ENCODE data around the gene TJAP1. TPM values are rescaled to one million over a fixed set of nuclear protein-coding genes. Genes with fewer than 3 reads are reported as not detected.
A peak's percentile ranks its signal among the peaks of the same experiment; 100 is the strongest.
"Not testable (repeated sequence)": the region's sequence is repeated elsewhere in the genome, so short reads cannot be mapped to it uniquely, and the experiment has no call there.

TJAP1 gene
- total and polyA plus RNA-seq, 2 donors: 10.5 to 29.7 TPM

- no peaks in the 10 kb centered on the region for H3K4me1 ChIP-seq (ENCODE audit: insufficient read depth)
- no peak overlapping the region for H3K4me3 ChIP-seq (ENCODE audit: low read depth, low read length)
- no peaks in the 10 kb centered on the region for H3K36me3 ChIP-seq (ENCODE audit: insufficient read depth)
- WGBS: 77% methylated on average over 1 of the region's 1 CpG
- H3K27ac ChIP-seq (ENCODE audit: low read depth): no peak overlapping the region
- DNase-seq (ENCODE audit: extremely low spot score): no peak
Observed at GRCh38 chr6:43459535-43459934, 17.8 kb upstream of the TJAP1 start.

DNA sequence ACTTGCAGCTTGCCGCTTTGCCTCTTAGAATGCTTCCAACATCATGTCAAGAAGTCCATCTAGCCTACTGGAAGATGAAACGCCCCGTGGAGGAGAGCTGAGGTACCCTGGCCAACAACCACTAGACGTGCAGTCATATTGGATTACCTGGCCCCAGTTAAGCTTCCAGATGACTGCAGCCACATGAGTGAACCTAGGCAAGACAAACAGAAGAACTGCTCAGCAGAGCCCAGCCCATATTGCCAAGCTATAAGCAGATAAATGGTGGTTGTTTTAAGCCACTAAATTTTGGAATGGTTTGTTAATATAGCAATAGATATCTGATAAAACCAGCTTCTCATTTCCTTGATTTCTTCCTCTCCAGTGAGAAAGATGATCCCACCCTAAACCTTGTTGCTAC lies 17.3 kb upstream of the TJAP1 start:
- H3K4me3 ChIP-seq (ENCODE audit: low read depth, low read length): no peak overlapping the region
- no peak for DNase-seq (ENCODE audit: extremely low spot score)
- WGBS: 52% methylated on average over 4 of the region's 4 CpGs
- H3K4me1 ChIP-seq (ENCODE audit: insufficient read depth): no peaks in the 10 kb centered on the region
- H3K36me3 ChIP-seq (ENCODE audit: insufficient read depth): no peaks in the 10 kb centered on the region
- H3K27ac ChIP-seq (ENCODE audit: low read depth): no peak overlapping the region

- H3K36me3 ChIP-seq (ENCODE audit: insufficient read depth): no peaks in the 10 kb centered on the region
- H3K4me1 ChIP-seq (ENCODE audit: insufficient read depth): no peaks in the 10 kb centered on the region
- no peak overlapping the region for H3K27ac ChIP-seq (ENCODE audit: low read depth)
- 71% methylated on average over 5 of the region's 5 CpGs for WGBS
- H3K4me3 ChIP-seq (ENCODE audit: low read depth, low read length): no peak overlapping the region
- no peak for DNase-seq (ENCODE audit: extremely low spot score)
Observed at GRCh38 chr6:43461936-43462335, 15.4 kb upstream of the TJAP1 start.

- Histone ChIP-seq H3K27ac (ENCODE audit: low read depth) (no peak overlapping the region), H3K4me3 (ENCODE audit: low read depth, low read length) (no peak overlapping the region), H3K4me1 (ENCODE audit: insufficient read depth) (no peaks in the 10 kb centered on the region), H3K36me3 (ENCODE audit: insufficient read depth) (no peaks in the 10 kb centered on the region)
- 79% methylated on average over 8 of the region's 8 CpGs for WGBS
- no peak for DNase-seq (ENCODE audit: extremely low spot score)
Observed at GRCh38 chr6:43464337-43464736, 13.0 kb upstream of the TJAP1 start.

DNA sequence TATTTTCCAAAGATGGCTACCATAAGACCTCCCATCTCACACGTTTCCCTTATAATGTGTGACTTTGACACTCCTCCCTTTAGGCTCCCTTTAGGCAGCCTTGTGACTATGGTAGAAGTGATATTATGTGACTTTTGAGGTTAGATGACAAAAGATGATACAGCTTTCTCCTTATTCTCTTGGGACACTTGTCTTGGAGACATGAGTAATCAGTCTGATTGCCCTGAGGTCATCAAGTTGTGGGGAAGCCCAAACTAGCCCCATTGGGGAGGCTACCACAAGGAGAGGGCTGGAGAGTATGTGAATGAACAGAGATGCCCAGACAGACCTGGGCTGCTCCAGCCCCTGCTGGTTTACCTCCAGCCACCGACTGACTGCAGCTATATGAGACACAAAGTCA lies 11.4 kb upstream of the TJAP1 start:
- 56% methylated on average over 2 of the region's 2 CpGs for WGBS
- H3K4me3 ChIP-seq (ENCODE audit: low read depth, low read length): no peak overlapping the region

GRCh38 chr6:43467265-43467664 lies 10.1 kb upstream of the TJAP1 start:
- DNase-seq (ENCODE audit: extremely low spot score); H3K36me3 ChIP-seq (ENCODE audit: insufficient read depth); H3K4me1 ChIP-seq (ENCODE audit: insufficient read depth); H3K27ac ChIP-seq (ENCODE audit: low read depth); H3K4me3 ChIP-seq (ENCODE audit: low read depth, low read length): not testable (repeated sequence)
- 58% methylated on average over 5 of the region's 5 CpGs for WGBS

More for the DNA sequence above, 11.4 kb upstream of the TJAP1 start:
- Histone ChIP-seq H3K36me3 (ENCODE audit: insufficient read depth) (no peaks in the 10 kb centered on the region), H3K27ac (ENCODE audit: low read depth) (no peak overlapping the region), H3K4me1 (ENCODE audit: insufficient read depth) (no peaks in the 10 kb centered on the region)
- no peak for DNase-seq (ENCODE audit: extremely low spot score)

GRCh38 chr6:43467752-43468151 lies 9.6 kb upstream of the TJAP1 start:
- no peak overlapping the region for H3K4me3 ChIP-seq (ENCODE audit: low read depth, low read length)
- no peak overlapping the region for H3K27ac ChIP-seq (ENCODE audit: low read depth)
- H3K36me3 ChIP-seq (ENCODE audit: insufficient read depth): no peaks in the 10 kb centered on the region
- H3K4me1 ChIP-seq (ENCODE audit: insufficient read depth): no peaks in the 10 kb centered on the region
- WGBS: 75% methylated on average over 4 of the region's 4 CpGs
- no peak for DNase-seq (ENCODE audit: extremely low spot score)

DNA sequence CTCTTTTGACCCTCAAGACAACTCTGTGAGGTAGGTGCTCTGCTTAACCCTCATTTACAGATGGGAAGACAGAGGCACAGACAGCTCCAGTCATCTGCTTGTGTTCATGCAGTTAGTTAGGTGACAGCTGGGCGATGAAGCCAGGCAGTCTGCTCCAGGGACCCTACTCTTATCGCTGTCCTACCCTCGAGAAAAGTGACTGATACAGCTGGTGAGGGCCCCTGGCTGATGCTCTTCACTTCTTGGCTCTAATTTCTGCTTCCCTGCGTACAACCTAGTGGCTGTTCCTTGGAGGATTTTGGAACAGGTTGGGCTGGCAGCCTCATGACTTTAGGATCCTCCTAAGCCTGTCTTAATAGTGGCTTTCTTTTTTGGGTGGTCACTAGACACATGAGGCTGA lies 9.1 kb upstream of the TJAP1 start:
- no peaks in the 10 kb centered on the region for H3K36me3 ChIP-seq (ENCODE audit: insufficient read depth)
- no peak overlapping the region for H3K27ac ChIP-seq (ENCODE audit: low read depth)
- DNase-seq (ENCODE audit: extremely low spot score): no peak
- WGBS: 72% methylated on average over 4 of the region's 4 CpGs
- H3K4me1 ChIP-seq (ENCODE audit: insufficient read depth): no peaks in the 10 kb centered on the region
- no peak overlapping the region for H3K4me3 ChIP-seq (ENCODE audit: low read depth, low read length)

DNA sequence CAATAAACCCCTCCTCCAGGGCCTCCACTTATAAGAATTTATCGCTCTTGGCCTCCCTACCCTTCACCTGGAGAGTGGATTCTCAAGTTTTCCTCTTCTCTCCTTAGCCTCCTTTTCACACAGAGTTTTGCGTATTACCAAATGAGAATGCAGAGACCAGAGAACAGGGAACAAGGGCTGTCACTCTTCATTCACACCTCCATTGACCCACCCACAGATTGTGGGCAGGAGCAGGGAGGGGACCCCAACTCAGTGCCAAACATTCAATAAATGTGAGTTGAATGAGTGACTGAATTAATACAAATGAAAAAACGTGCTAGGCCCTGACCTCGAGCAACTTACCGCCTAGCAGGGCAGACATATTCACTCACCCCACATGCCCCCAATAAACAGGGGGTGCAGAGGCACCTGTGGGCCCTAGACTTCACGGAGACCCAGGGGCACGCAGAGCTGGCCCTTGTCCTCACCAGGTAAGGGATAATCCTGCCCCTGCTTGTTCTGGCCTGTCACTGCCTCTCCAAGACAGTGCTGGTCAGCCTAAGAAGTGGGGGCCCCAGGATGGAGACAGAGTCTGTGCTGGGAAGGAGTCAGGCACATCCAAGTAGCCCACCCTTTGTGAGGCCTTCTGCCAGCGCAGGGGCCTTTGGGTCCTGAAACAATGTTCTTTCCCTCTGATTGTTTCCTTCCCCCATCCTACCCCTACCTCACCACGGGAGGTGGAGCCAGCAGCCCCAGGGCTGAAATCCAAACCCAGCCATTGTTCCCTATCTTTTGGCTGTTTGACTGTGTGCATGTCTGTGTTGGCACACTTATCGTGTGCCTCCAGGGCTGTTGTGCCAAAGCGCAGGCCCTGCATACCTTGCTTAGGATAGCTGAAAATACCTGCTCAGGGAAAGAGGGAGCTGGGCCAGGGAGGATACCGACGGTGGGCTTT lies 8.4 kb upstream of the TJAP1 start:
- no peak for DNase-seq (ENCODE audit: extremely low spot score)
- Histone ChIP-seq H3K36me3 (ENCODE audit: insufficient read depth) (no peaks in the 10 kb centered on the region), H3K27ac (ENCODE audit: low read depth) (no peak overlapping the region), H3K4me3 (ENCODE audit: low read depth, low read length) (no peak overlapping the region), H3K4me1 (ENCODE audit: insufficient read depth) (no peaks in the 10 kb centered on the region)
- WGBS: 64% methylated on average over 13 of the region's 13 CpGs

- Histone ChIP-seq H3K27ac (ENCODE audit: low read depth) (no peak overlapping the region), H3K4me3 (ENCODE audit: low read depth, low read length) (no peak overlapping the region), H3K4me1 (ENCODE audit: insufficient read depth) (no peaks in the 10 kb centered on the region), H3K36me3 (ENCODE audit: insufficient read depth) (no peaks in the 10 kb centered on the region)
- no peak for DNase-seq (ENCODE audit: extremely low spot score)
- 88% methylated on average over 7 of the region's 7 CpGs for WGBS
Observed at GRCh38 chr6:43469947-43470346, 7.4 kb upstream of the TJAP1 start.

DNA sequence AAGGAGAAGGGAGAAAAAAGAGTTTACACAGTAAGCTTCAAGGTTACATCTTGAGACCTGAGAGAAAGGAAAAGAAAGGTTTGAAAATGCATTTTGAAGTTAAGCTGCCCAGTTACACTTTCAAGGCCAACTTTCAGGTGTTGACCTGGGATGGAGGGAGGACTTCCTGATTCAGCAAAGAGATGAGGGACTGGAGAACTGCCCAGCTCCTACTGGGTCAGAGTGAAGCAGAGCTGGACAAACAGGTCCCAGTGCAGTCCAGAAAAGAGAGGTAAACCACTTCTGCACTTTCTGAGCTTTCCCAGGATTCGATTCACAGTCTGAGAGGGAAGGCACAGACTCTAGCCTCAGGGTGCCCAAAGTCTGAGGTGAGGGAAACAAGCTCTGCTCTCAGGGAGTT lies 6.0 kb upstream of the TJAP1 start:
- DNase-seq (ENCODE audit: extremely low spot score): no peak
- 69% methylated on average over 1 of the region's 1 CpG for WGBS

DNA sequence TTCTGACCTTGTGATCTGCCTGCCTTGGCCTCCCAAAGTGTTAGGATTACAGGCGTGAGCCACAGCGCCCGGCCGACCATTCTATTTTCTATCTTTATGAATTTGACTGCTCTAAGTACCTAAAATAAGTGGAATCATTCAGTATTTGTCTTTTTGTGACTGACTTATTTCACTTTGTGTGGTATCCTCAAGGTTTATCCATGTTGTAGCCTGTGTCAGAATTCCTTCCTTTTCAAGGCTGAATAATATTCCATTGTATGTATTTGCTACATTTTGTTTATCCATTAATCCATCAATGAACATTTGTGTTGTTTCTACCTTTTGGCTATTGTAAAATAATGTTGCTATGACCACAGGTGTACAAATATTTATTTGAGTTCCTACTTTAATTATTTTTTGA lies 4.9 kb upstream of the TJAP1 start:
- Histone ChIP-seq H3K4me1 (ENCODE audit: insufficient read depth) (no peaks in the 10 kb centered on the region), H3K36me3 (ENCODE audit: insufficient read depth) (no peaks in the 10 kb centered on the region), H3K4me3 (ENCODE audit: low read depth, low read length) (no peak overlapping the region), H3K27ac (ENCODE audit: low read depth) (no peak overlapping the region)
- DNase-seq (ENCODE audit: extremely low spot score): no peak
- WGBS: 97% methylated on average over 4 of the region's 4 CpGs

More for the DNA sequence above, 6.0 kb upstream of the TJAP1 start:
- no peak overlapping the region for H3K4me3 ChIP-seq (ENCODE audit: low read depth, low read length)
- no peaks in the 10 kb centered on the region for H3K4me1 ChIP-seq (ENCODE audit: insufficient read depth)
- H3K36me3 ChIP-seq (ENCODE audit: insufficient read depth): no peaks in the 10 kb centered on the region
- no peak overlapping the region for H3K27ac ChIP-seq (ENCODE audit: low read depth)

- WGBS: 79% methylated on average over 6 of the region's 6 CpGs
- H3K4me3 ChIP-seq (ENCODE audit: low read depth, low read length): no peak overlapping the region
- no peaks in the 10 kb centered on the region for H3K36me3 ChIP-seq (ENCODE audit: insufficient read depth)
- H3K27ac ChIP-seq (ENCODE audit: low read depth): no peak overlapping the region
- no peaks in the 10 kb centered on the region for H3K4me1 ChIP-seq (ENCODE audit: insufficient read depth)
- no peak for DNase-seq (ENCODE audit: extremely low spot score)
Observed at GRCh38 chr6:43475516-43475915, 1.9 kb upstream of the TJAP1 start.

DNA sequence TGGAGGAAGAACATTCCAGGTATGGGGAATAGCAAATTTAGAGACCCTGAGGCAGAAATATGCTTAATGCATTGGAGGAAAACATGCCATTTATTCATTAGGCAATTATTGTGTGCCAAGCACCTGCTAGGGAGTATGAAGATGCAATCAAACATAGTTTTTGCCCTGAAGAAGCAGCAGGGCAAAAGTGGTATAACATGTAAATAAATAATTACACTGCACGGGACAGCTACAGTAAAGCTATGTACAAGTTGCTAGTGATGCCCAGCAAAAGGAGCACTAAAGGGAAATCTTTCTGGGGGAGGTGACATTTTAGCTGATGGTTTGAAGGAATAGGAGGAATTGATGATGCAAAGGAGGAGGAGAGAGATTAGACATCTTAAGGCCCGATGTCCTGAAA lies 624 bp upstream of the TJAP1 start:
- no peak overlapping the region for H3K27ac ChIP-seq (ENCODE audit: low read depth)
- 27% methylated on average over 2 of the region's 2 CpGs for WGBS
- DNase-seq (ENCODE audit: extremely low spot score): no peak
- H3K4me1 ChIP-seq (ENCODE audit: insufficient read depth): no peaks in the 10 kb centered on the region
- H3K4me3 ChIP-seq (ENCODE audit: low read depth, low read length): peak overlapping the region; percentile 93
- no peaks in the 10 kb centered on the region for H3K36me3 ChIP-seq (ENCODE audit: insufficient read depth)

All from urinary bladder (tissue), 4 donors.